Stomach (tissue), 4 donors: ENCODE data around the gene MICAL2.

ENCODE experiments used
- EP300 ChIP-seq: sonication (generic); formaldehyde crosslinking; IDR thresholded peaks from one replicate; pipeline ENCODE4 v1.6.1; 2017; ENCODE audit warnings: antibody characterized with exemption
- POLR2A ChIP-seq, 4 donors: fragments of 450-650 bp; IDR thresholded peaks; one replicate each; pipeline ENCODE4 v1.6.1; 2016; ENCODE audit warnings: antibody characterized with exemption in 4 of 4, control low read depth in 2 of 4, mild to moderate bottlenecking in 1 of 4, moderate library complexity in 1 of 4
- POLR2AphosphoS5 ChIP-seq, 3 donors: sonication (generic); formaldehyde crosslinking; IDR thresholded peaks; one replicate each; pipeline ENCODE4 v1.6.1; 2016; ENCODE audit warnings: antibody characterized with exemption in 3 of 3
- TF ChIP-seq, protein P1 (sequence below), 7 experiments: fragments of 450-650 bp in 4 of 7; fragments of 200-600 bp in 3 of 7; sonication (generic) in 3 of 7; IDR thresholded peaks; one replicate each; pipeline ENCODE4 v1.5.1; 2016 to 2019; ENCODE audit warnings: antibody characterized with exemption in 7 of 7, control low read depth in 2 of 7, mild to moderate bottlenecking in 1 of 7

DNA sequence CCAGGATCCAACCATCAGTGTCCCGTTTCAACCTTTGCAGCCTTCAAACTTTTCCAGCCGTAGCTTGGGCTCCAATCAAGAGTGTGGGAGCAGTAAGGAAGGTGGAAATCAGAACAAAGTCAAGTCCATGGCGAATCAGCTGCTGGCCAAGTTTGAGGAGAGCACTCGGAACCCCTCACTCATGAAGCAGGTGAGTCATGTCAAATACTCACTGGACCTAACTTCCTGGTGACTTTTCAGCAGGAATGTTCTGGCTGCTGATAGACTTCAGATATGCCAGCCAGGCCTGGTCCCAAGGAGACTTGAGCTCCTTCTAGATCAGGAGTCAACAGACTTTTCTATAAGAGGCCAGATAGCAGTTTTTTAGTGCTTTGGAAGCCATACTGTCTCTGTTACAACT is 129.0 kb downstream of the MICAL2 start:
- TF ChIP-seq, protein P1, sequence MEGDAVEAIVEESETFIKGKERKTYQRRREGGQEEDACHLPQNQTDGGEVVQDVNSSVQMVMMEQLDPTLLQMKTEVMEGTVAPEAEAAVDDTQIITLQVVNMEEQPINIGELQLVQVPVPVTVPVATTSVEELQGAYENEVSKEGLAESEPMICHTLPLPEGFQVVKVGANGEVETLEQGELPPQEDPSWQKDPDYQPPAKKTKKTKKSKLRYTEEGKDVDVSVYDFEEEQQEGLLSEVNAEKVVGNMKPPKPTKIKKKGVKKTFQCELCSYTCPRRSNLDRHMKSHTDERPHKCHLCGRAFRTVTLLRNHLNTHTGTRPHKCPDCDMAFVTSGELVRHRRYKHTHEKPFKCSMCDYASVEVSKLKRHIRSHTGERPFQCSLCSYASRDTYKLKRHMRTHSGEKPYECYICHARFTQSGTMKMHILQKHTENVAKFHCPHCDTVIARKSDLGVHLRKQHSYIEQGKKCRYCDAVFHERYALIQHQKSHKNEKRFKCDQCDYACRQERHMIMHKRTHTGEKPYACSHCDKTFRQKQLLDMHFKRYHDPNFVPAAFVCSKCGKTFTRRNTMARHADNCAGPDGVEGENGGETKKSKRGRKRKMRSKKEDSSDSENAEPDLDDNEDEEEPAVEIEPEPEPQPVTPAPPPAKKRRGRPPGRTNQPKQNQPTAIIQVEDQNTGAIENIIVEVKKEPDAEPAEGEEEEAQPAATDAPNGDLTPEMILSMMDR (IDR thresholded peaks at IDR 0.05), result no peak
- peak in 1 of 3 donors; percentile 61 for TF ChIP-seq POLR2AphosphoS5 (IDR thresholded peaks at IDR 0.05)
- TF ChIP-seq POLR2A (IDR thresholded peaks at IDR 0.05), result no peak
- no peak for TF ChIP-seq EP300
